GM19043 (cell line): ENCODE results near the gene MLYCD.

Source experiments
- ATAC-seq: cut with Tn5 transposase; IDR thresholded peaks from one replicate; pipeline ENCODE4 v1.9.1; 2021; ENCODE audit warnings: low read depth; ENCODE audit not compliant: unreplicated experiment

The MLYCD gene

DNA sequence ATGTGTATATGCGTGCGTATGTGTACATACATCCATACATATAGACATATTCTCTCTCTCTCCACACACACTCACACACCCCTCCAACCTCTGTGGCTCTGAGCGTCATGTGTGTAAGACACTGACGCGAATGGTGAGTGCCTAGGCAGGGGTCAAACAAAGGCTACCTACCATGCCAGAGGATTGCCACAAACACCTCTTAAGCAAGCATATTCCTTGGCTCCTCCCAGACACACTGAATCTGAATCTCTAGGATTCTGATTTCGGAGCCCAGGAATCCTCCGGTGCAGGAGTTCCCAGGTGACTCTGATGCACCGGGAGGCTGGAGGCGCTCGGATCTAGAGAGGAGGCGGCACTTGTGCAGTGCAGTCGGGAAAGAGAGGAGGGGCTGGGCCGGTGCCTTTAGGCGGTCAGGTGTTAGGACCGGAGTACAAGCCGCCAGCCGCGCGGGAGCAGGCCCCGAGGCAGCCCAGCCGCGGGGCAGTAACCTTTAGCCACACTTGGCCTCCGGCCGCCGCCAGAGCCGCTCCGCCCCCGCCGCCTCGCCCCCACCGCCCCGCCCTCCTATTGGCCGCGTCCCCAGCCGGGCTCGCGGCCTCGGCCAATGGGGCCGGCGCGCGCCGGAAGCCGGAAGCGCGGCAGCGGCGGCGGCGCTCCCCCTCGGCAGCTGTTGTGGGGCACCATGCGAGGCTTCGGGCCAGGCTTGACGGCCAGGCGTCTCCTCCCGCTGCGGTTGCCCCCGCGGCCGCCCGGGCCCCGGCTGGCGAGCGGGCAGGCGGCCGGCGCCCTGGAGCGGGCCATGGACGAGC, at the start of gene MLYCD:
MLYCD (plus strand) TSS at position 653 of the 809 bp plus-strand sequence; CDS start at position 683, 30 bp downstream.
- ATAC-seq = peak; percentile 76

DNA sequence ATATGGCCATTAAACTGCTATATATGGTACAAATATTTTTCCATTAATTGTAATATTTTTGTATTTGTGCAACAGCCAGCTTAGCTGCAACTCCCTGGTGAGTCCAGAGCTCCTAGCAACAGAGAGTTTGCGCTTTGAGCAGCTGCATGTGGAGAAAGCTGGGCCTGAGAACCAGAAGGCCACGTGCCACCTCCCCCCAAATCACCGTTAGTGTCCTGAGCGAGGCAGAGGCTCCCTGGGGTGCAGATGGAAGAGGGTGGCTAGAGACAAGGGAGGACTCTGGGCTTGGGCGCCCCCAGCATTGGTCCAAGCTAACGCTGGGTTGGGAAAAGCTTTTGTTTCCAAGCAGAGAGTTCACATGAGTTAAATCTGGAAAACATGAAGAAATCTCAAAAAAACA, 49.5 kb upstream of the MLYCD start:
- ATAC-seq = no peak

DNA sequence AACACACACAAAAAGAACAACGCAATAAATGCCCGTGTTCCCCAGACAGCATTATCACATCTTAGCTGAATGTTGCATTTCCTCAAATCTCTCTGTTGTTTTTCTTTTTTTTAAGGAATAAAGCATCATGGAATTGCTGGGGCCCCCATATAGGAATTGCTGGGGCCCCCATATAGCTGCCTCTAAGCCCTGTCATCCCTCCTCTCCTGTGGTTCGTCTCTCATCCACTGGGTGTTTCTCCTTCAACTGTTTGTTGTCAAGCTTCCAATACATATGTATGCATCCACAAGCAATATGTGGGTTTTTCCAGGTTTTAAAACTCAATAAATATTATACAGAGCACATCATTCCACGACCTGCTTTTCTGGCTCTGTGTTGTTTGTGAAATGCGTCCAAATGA, 48.0 kb upstream of the MLYCD start:
- no peak for ATAC-seq

DNA sequence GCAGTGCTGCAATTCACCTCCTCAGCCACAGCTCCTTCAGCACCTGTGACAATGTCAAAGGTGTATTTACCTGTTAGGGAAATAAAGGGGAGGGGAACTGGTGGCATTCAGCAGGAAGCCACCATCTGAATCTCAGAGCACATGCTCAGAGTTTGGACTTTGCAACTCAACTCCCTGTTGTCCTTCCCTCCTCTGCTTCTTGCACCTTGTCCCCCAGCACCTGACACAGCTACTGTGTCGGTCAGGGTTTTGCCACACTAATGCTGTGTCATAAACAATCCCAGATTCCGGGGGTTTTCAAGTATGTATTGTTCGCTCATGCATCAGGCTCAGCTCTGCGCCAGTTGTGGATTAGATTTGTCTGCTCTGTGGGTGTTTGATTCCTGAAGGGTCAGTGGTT, 47.4 kb upstream of the MLYCD start:
- no peak for ATAC-seq

DNA sequence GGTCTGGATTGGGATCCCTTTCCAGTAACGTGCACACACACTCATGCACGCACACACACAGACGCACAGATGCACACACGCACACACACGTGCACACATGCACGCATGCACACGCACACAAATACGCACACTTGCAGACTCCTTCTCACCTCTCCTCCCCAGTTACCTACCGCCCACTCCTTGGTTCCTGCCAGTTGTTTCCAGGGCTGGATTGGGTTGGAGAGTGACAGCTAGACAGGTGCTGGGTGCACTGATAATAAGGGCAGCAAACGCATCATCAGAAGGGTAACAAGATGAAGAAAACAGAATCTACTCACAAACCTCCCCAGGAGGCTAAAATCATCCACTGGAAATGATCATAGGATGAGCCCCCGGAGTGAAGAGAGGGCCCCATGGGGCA, 46.1 kb upstream of the MLYCD start:
- no peak for ATAC-seq

DNA sequence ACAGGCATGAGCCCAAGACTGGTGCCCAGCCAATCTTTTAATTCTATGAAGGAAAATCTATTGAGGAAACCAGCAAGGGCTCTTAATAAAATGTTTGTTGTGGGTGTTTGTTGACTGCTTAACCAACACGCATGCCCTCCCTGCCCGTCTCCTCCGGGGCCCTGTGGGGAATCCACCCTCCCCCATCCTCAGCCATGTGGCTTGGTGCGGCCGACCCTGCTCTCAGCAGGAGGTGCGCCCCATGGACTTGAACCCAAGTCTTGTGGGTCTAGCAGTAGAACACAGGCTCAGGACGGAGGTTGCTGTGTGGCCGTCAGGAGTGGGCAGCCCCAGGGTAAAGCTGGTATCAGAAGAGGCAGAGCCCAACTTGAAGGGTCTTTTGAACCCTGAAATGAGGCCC, 45.1 kb upstream of the MLYCD start:
- no peak for ATAC-seq

DNA sequence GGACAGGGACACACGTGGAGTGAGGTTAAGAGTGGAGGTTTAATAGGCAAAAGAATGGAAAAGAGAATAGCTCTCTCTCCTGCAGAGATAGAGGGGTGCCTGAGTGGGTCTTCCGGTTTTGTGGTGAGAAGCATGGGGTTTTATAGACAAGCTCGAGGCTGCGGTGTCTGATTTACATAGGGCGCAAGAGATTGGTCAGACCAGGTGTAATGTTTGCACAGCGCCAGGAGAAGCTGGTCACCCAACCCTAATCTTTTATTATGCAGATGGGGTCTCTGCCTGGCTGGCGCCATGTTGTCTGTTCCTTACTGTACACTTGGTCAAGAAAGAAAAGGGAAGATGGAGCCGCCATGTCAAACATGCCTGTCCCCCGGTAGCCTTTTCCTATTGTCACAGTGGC, 44.5 kb upstream of the MLYCD start:
- ATAC-seq = no peak

DNA sequence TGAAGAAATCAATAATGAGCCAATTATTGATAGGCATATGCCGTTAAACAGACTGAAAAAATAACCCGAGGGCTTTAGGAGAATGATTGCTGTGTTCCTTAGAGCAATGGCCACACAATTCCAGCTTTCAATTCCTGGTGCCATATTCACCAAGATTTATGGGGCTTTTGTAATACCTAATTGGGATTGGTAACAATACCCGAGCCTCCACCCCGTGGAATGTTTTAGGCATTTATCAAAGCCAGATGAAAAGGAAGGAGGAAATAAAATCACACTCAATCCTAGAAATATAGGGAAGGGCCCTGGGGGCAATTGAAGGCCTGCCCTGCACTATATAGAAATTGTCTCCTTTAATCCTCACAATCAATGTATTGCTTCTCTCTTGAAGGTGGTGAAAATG, 42.1 kb upstream of the MLYCD start:
- ATAC-seq = no peak

DNA sequence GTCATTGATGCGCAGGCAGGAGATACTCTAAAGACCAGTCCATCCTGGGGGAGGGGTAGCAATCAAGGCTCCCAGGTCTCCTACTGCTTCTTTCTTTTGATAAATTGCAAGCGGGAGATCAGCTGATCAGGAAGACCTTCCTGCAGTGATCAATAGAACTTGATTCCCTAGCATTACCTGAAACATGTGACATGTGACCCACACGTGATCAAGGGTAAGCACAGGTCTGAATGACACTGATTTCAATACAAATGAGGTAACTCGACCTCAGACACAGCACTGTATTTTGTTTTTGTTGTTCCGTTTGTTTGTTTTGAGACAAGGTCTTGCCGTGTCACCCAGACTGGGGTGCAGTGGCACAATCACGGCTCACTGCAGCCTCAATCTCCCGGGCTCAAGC, 39.6 kb upstream of the MLYCD start:
- ATAC-seq = no peak

DNA sequence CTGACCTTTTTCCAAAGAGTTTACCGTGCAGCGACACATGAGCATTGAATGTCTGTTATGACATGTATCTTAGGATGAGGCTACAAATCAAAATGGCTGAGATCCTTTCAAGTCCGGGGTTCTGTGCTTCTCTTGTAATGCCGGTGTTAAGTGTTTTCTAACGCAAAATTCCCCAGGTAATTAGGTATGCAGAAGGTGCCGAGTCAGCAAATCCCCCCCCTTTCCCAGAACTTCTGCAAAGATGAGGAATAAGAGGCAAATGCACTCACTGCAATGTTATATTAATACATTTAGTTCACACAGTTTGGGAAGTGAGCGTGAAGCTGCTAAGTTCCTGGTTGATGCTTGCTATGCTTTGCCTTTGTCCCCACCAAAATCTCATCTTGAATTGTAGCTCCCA, 36.3 kb upstream of the MLYCD start:
- ATAC-seq = no peak

DNA sequence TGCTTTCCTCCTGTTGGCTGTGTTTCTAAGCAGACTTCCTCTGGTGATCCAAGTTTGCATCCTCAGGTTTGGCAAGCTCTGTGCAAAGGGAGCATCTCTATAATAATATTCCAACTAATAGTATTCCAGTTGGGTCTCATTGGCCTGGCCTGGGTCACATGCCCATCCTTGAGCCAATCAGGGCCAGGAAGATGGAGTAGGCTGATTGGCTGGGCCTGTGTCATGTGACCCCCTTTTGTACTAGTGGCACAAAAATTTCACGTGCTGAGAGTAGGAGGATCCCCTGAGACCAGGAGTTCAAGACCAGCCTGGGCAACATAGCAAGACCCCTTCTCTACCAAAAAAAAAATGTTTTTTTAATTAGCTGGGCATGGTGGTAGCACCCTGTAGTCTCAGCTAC, 35.2 kb upstream of the MLYCD start:
- no peak for ATAC-seq

DNA sequence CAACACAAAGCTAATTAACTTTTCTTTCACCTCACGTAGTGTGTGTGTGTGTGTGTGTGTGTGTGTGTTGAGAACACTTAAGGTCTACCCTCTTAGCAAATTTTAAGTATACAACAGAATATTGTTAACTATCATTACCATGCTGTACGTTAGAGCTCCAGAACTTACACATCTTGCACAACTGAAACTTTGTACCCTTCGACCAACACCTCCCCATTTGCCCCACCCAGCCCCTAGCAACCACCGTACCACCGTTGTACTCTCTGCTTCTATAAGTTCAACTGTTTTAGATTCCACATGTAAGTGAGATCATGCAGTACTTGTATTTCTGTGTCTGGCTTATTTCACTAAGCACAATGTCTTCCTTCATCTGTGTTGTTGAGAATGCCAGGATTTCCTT, 28.1 kb upstream of the MLYCD start:
- no peak for ATAC-seq

DNA sequence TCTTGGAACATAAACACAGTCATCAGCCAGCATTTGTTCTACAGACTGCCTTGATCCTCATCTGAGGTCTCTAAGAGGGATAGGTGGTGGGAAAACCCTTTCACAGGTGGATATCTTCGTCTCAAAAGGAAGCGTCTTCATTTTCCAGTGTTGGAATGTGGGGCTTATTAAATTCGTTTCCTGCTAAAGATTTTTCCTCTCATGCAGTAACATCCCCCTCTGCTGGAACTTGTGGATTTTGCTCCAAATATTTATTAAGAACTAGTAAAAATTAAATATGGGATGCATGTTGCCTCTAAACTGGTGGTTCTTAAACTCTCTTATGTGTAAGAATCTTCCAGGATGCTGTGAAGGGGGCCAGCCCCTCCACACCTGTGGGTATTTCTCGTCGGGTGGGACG, 20.1 kb upstream of the MLYCD start:
- no peak for ATAC-seq

DNA sequence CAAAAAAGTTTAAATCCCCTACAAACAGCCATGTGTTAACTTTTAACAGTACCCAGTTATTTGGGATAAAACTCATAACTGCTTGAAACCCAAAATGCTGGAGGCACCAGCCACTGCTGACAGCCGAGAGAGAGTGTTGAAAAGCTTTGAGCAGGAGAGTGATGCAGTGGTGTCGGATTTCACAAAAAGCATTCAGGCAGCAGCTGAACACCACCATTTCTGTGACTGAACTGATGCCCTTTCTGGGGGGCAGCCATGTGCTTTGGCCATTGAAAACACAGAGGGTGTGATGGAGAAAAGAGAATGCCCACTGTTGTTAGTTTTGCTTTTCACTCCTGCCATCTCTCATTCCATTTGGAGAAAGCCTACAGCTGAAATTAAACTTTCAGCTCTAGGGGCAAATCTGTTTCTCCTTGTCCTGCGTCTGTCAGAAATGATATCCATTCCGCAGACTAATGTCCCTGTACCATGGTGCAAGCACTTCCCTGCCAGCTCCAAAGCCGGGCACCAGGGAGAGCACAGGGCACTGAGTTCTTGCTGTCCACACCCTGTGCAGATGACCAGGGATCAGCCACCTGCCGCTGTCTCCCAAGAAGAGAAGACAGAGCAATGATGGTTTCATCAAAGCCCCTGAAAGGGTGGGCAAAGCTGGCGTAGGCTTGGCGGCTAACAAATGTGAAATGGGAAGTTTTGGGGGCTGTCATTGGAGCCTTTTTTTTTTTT, 16.6 kb upstream of the MLYCD start:
- no peak for ATAC-seq

DNA sequence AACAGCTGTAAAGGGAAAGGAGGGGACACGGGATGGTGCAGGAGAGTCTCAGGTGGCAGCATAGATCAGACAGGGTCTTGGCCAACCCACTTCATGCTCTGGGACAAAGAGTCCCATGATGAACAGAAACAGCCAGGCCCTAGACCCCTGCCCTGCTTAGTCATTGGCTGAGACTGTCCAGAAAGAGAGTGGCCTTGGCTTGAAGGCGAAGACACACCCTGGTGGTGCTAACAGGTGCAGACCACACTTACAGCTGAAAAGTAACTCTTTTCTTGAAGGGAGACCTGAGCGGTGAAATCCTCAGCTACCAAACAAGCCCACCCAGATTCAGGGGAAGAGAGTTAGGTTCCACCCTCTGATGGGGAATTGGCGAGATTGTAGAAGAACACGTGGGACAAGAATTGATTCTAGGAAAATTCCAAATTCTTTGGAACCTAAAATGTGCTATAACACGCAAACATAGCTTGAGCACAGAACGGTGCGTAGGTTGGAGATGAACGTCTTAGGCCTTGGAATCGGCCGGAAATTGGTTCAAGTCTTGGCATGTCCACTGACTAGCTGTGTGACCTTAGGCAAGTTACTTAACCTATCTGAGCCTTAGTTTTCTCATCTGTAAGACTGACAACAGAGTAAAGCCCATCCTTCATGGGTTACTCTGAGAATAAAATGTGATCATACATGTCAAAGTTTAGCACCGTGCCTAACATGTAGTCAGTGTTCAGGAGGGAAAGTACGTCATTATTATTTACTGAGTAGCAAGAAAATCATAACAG, 12.5 kb upstream of the MLYCD start:
- ATAC-seq = no peak

DNA sequence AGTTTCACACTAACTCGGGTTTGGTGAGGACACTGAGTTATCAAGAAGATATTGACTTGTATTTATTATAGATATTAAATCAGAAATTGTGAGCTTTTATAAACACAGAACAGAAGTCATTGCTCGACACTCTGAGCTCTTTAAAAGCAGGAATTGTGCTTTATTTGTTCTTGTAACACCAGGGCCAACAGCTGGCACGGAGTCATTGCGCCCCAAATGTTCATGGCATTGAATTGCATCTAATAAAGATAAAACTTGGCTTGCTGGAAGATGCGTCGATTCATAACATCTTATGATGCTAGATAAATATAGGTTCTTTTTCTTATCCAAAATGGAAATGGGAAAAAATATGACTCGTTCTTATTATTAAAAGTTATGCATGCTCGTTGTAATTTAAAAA, 11.8 kb upstream of the MLYCD start:
- no peak for ATAC-seq

DNA sequence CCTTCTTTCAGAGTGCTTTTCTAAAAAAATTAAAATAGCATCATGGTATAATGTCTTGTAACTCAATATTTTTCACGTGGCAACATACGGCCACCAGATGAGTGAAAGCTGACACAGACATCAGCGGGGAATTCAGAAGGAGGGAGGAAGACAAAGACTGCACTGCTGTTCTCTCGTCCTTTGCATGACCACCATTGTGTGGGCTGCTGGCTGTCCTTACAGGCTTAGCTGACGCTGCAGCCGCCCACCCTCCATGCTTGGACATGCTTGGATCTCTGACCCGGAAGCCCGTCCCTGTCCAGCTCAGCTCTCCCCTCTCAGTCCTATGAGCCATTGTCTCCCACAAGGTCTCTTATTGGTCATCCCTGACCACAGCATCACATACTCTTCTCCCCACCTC, 11.4 kb upstream of the MLYCD start:
- no peak for ATAC-seq

DNA sequence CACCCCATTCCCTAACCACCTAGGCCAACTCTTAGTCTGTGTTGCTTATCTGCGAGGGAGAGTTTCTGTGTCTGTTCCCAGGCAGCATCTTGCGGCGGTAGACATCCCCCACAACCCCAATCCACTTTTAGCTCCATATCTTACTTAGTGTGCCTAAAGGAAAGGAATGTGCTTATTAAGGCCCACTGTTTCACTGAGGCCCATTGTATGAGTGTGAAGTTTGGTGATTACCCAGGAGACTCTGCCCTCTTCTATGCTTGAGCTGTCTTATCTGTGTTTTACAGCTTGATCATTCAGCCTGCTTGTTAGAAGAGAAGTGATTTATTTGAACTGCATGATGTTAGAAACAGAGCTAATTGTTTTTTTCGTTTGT, 10.3 kb upstream of the MLYCD start:
- no peak for ATAC-seq

DNA sequence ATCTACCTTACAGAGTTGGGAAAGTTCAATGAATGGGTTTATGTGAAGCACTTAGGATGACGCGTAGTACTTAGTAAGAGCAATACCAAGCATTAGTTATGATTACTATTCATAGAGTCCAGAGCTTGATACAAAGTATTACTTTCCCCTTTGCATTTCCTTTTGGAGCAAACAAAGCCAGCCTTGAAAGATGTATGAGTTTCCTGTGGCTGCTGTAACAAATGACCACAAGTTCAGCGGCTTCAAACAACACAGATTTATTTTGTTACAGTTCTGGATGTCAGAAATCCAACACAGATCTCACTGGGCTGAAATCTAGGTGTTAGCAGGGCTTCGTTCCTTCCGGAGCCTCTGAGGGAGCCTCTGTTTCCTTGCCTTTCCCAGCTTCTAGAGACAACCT, 8.6 kb upstream of the MLYCD start:
- ATAC-seq = no peak

DNA sequence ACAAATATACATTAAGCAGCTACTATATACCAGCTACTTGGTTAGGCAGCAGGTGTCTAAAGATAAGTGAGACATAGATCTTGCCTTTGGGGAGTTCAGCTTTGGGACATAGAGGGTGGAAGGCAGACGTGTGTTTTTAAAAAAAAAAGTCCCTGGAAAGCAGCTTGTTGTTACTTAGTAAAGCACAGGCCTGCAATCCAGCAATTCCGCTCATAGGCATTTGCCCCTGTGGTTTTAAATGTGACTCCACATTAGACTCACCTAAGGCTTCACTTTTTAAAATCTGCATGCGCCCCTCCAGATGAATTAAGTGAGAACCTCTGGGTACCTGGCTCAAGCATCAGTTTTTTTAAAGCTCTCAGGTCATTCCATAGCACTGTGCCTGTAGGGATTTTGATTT, 7.2 kb upstream of the MLYCD start:
- no peak for ATAC-seq

DNA sequence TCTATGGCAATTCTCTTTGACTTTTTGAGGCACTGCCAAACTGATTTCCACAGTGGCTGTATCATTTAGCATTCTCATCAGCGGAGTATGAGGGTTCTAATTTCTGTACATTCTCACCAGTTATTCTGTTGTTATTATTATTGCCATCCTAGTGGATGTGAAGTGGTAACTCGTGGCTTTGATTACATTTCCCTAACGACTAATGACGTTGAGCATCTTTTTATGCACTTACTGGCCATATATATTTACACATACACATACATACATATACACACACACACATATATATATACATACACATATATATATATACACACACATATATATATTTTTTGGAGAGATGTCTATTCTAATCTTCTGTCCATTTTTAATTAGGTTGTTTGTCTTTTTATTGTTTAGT, 3.7 kb upstream of the MLYCD start:
- no peak for ATAC-seq

DNA sequence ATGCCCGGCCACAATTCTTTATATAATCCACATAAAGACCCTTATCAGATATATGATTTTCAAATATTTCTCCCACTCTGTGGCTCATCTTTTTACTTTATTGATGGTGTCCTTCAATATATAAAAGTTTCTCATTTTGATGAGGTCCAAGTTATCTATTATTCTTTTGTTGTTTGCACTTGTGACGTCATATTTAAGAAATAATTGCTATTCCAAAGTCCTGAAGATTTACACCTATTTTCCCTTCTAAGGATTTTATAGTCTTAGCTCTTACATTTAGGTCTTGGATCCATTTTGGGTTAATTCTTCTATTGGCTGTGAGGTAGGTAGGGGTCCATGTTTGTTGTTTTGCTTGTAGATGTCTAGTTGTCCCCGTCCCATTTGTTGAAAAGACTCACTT, 3.0 kb upstream of the MLYCD start:
- ATAC-seq = no peak
